Mesothelial cell of epicardium (in vitro differentiated cells): ENCODE measurements around the gene TRIM6. TPM values are rescaled to one million over a fixed set of nuclear protein-coding genes. Genes with fewer than 3 reads are reported as not detected.

ENCODE experiments used
- DNase-seq, 2 experiments: peaks; one replicate each; pipeline ENCODE4 v3.0.0; 2021; ENCODE audit warnings: low spot score in 2 of 2; ENCODE audit not compliant: unreplicated experiment in 2 of 2
- H3K27ac Mint-ChIP-seq: 2 replicates; pipeline ENCODE4 v1.8.0; 2021; ENCODE audit warnings: mixed read lengths
- H3K27me3 Mint-ChIP-seq: 2 replicates; pipeline ENCODE4 v1.8.0; 2021; ENCODE audit warnings: low read depth, mixed read lengths
- H3K36me3 Mint-ChIP-seq: 2 replicates; pipeline ENCODE4 v1.8.0; 2021; ENCODE audit warnings: mixed read lengths
- H3K4me1 Mint-ChIP-seq: 2 replicates; pipeline ENCODE4 v1.8.0; 2021; ENCODE audit warnings: mixed read lengths
- H3K4me3 Mint-ChIP-seq: 2 replicates; pipeline ENCODE4 v1.8.0; 2021; ENCODE audit warnings: mild to moderate bottlenecking, moderate library complexity, mixed read lengths
- H3K9me3 Mint-ChIP-seq: 2 replicates; pipeline ENCODE4 v1.8.0; 2021; ENCODE audit warnings: mixed read lengths
- CTCF ChIP-seq: fragments of 200-600 bp; sonication (generic); IDR thresholded peaks from one replicate; pipeline ENCODE4 v1.5.0; 2021; ENCODE audit warnings: antibody characterized with exemption; ENCODE audit not compliant: unreplicated experiment
- total RNA-seq: library from RNA; stranded (reverse); gene quantifications from 3 replicates; pipeline ENCODE4 v1.2.1, GENCODE V29; 2021

TRIM6 gene
- total RNA-seq, 1 donor from 2014 or later = 14.0 TPM

- Mint-ChIP-seq H3K36me3 (no peaks in the 10 kb centered on the region), H3K4me1 (peaks cover 32% of the 10 kb centered on the region), H3K9me3 (no peaks in the 10 kb centered on the region), H3K27ac (peak overlapping the region; percentile 97), H3K27me3 (no peaks in the 10 kb centered on the region), H3K4me3 (no peak overlapping the region)
- TF ChIP-seq CTCF = no peak
- DNase-seq = no peak
Measured at GRCh38 chr11:5620651-5621521, 24.4 kb downstream of the TRIM6 start.

GRCh38 chr11:5621580-5621979 is 25.1 kb downstream of the TRIM6 start:
- TF ChIP-seq CTCF = no peak
- no peak for DNase-seq
- Mint-ChIP-seq H3K36me3 (peaks cover 2% of the 10 kb centered on the region), H3K4me3 (no peak overlapping the region), H3K4me1 (peaks cover 36% of the 10 kb centered on the region), H3K27ac (peak overlapping the region; percentile 97), H3K27me3 (no peaks in the 10 kb centered on the region), H3K9me3 (no peaks in the 10 kb centered on the region)

- Mint-ChIP-seq H3K4me3 (no peak overlapping the region), H3K27ac (no peak overlapping the region), H3K36me3 (peaks cover 2% of the 10 kb centered on the region), H3K4me1 (peaks cover 36% of the 10 kb centered on the region), H3K27me3 (no peaks in the 10 kb centered on the region), H3K9me3 (no peaks in the 10 kb centered on the region)
- no peak for DNase-seq
- no peak for TF ChIP-seq CTCF
Measured at GRCh38 chr11:5622802-5623201, 26.4 kb downstream of the TRIM6 start.

- Mint-ChIP-seq H3K4me1 (peaks cover 36% of the 10 kb centered on the region), H3K27me3 (no peaks in the 10 kb centered on the region), H3K9me3 (no peaks in the 10 kb centered on the region), H3K27ac (peak within 1 kb of the TSS; percentile 79), H3K36me3 (peaks cover 4% of the 10 kb centered on the region), H3K4me3 (peak within 1 kb of the TSS; percentile 75)
- no peak for TF ChIP-seq CTCF
- DNase-seq = no peak
Measured at GRCh38 chr11:5624489-5625279, 28.2 kb downstream of the TRIM6 start, which contains the start of gene TRIM34. TSS of gene TRIM34 (plus strand) at chr11:5625001. CDS start at chr11:5632332, 7,331 bp downstream.

GRCh38 chr11:5625281-5625680 is 28.8 kb downstream of the TRIM6 start:
- Mint-ChIP-seq H3K27ac (peak overlapping the region; percentile 63), H3K4me1 (peaks cover 36% of the 10 kb centered on the region), H3K36me3 (peaks cover 6% of the 10 kb centered on the region), H3K9me3 (peaks cover 2% of the 10 kb centered on the region), H3K27me3 (no peaks in the 10 kb centered on the region), H3K4me3 (peak overlapping the region; percentile 75)
- no peak for DNase-seq
- TF ChIP-seq CTCF = no peak
